RPMI7951 (cell line): ENCODE data around the gene CDCP1. TPM values are rescaled to one million over a fixed set of nuclear protein-coding genes. Genes with fewer than 3 reads are reported as not detected.

Experiments
- DNase-seq: peaks from one replicate; pipeline ENCODE4 v3.0.0-alpha.2; 2012; ENCODE audit warnings: low read depth
- total RNA-seq: library from RNA; depleted of rRNA; stranded (reverse); fragments of >200 nt; shearing (Covaris generic); gene quantifications from 2 replicates; pipeline ENCODE4 v1.2.3, GENCODE V29; 2014

CDCP1 gene
- total RNA-seq, 1 experiment from 2014 or later, result 78.0 TPM

- peak; percentile 55 for DNase-seq
Measured at GRCh38 chr3:45139372-45140140, 6.6 kb downstream of the CDCP1 start.

- DNase-seq, result peak; percentile 51
Measured at GRCh38 chr3:45137656-45138181, 8.5 kb downstream of the CDCP1 start.

GRCh38 chr3:45135959-45136358, 10.2 kb downstream of the CDCP1 start:
- peak; percentile 38 for DNase-seq

- DNase-seq, result peak; percentile 53
Measured at GRCh38 chr3:45134758-45135521, 11.2 kb downstream of the CDCP1 start.

GRCh38 chr3:45132568-45133211, 13.5 kb downstream of the CDCP1 start:
- DNase-seq, result peak; percentile 96

GRCh38 chr3:45131201-45131600, 15.0 kb downstream of the CDCP1 start:
- DNase-seq, result peak; percentile 45

GRCh38 chr3:45130476-45130875, 15.7 kb downstream of the CDCP1 start:
- peak; percentile 32 for DNase-seq

GRCh38 chr3:45128950-45129349, 17.2 kb downstream of the CDCP1 start:
- no peak for DNase-seq

- peak; percentile 35 for DNase-seq
Measured at GRCh38 chr3:45127130-45127822, 18.9 kb downstream of the CDCP1 start.

- DNase-seq, result peak; percentile 45
Measured at GRCh38 chr3:45126730-45127129, 19.4 kb downstream of the CDCP1 start.

- no peak for DNase-seq
Measured at GRCh38 chr3:45125550-45126026, 20.6 kb downstream of the CDCP1 start.

- no peak for DNase-seq
Measured at GRCh38 chr3:45124956-45125355, 21.2 kb downstream of the CDCP1 start.

GRCh38 chr3:45124352-45124751, 21.8 kb downstream of the CDCP1 start:
- DNase-seq, result peak; percentile 99

GRCh38 chr3:45123581-45124269, 22.5 kb downstream of the CDCP1 start:
- peak; percentile 98 for DNase-seq

- DNase-seq, result peak; percentile 97
Measured at GRCh38 chr3:45123030-45123429, 23.1 kb downstream of the CDCP1 start.

GRCh38 chr3:45120359-45121158, 25.6 kb downstream of the CDCP1 start:
- DNase-seq, result peak; percentile 66

- DNase-seq, result no peak
Measured at GRCh38 chr3:45119824-45120358, 26.3 kb downstream of the CDCP1 start.

GRCh38 chr3:45119376-45119775, 26.8 kb downstream of the CDCP1 start:
- no peak for DNase-seq

GRCh38 chr3:45118615-45119071, 27.5 kb downstream of the CDCP1 start:
- DNase-seq, result no peak

GRCh38 chr3:45116350-45116749, 29.8 kb downstream of the CDCP1 start:
- no peak for DNase-seq
